GM12878 (cell line): ENCODE results near the gene C3.

ENCODE experiments used
- ETV6 ChIP-seq, 2 experiments: fragments of 450-650 bp in 1 of 2; IDR thresholded peaks in 1 of 2; conservative IDR thresholded peaks in 1 of 2; 2 replicates each; pipeline ENCODE4 v1.6.1; 2014; ENCODE audit warnings: antibody characterized with exemption in 1 of 2, borderline replicate concordance in 1 of 2, low read depth in 1 of 2, mild to moderate bottlenecking in 1 of 2, moderate library complexity in 1 of 2
- GATAD2B ChIP-seq: fragments of 450-650 bp; conservative IDR thresholded peaks from 2 replicates; pipeline ENCODE4 v1.6.1; 2017; ENCODE audit warnings: low read depth, mild to moderate bottlenecking, moderate library complexity
- KDM1A ChIP-seq: fragments of 200-600 bp; sonication (generic); IDR thresholded peaks from 2 replicates; pipeline ENCODE4 v1.6.1; 2016; ENCODE audit warnings: borderline replicate concordance
- MEF2B ChIP-seq: fragments of 450-650 bp; IDR thresholded peaks from 2 replicates; pipeline ENCODE4 v1.6.1; 2018; ENCODE audit warnings: mild to moderate bottlenecking, moderate library complexity; ENCODE audit not compliant: partially characterized antibody, poor library complexity, severe bottlenecking
- POLR2AphosphoS5 ChIP-seq: IDR thresholded peaks from 2 replicates; pipeline ENCODE4 v1.6.1; 2011; ENCODE audit warnings: mild to moderate bottlenecking, low read length, inconsistent platforms
- SUZ12 ChIP-seq: fragments of 200-600 bp; sonication (generic); IDR thresholded peaks from one replicate; pipeline ENCODE4 v1.6.1; 2018; ENCODE audit warnings: antibody characterized with exemption, mild to moderate bottlenecking; ENCODE audit not compliant: unreplicated experiment
- TF ChIP-seq, protein P1 (sequence below), 3 experiments: IDR thresholded peaks in 2 of 3; conservative IDR thresholded peaks in 1 of 3; 2 replicates each; pipeline ENCODE4 v1.5.1; 2011; ENCODE audit warnings: low read depth in 3 of 3, low read length in 3 of 3, mild to moderate bottlenecking in 3 of 3, control low read depth in 2 of 3, moderate library complexity in 2 of 3, inconsistent platforms in 1 of 3, mixed read lengths in 1 of 3; ENCODE audit not compliant: control insufficient read depth in 2 of 3, insufficient read depth in 1 of 3; ENCODE audit errors: extremely low read depth in 1 of 3

DNA sequence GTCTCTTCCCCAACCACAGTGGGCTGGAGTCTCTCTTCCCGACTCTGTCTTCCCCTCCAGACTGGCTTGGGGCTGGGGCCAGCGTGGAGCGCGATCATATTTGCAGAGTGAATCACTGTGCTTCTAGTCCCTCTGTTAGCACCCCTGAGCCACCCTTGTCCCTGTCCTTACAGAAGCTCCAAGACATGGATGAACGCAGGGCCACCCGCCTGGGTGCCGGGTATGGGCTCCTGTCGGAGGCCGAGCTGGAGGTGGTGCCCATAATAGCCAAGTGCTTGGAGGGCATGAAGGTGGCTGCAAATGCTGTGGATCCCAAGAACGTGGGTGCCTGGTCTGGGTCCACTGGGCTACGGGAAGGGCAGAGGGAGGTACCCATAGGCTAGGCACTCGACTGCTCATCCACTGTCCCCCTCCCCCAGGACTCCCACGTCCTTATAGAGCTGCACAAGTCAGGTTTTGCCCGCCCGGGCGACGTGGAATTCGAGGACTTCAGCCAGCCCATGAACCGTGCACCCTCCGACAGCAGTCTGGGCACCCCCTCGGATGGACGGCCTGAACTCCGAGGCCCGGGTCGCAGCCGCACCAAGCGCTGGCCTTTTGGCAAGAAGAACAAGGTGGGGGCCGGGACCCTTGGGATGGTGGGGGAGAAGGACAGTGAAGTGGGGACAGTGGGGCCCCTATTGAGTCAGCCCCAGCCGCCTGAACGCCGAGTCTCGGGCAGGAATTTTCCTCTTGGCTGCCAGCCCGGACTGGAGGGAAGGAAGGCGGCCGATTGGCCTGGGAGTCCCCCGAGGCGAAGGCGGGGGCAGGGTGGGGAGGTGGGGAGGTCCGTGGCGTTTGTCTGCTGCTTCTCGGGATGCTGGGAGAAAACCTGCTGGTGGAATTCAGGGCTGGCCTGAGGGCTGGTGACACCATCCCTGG, 24.2 kb upstream of the C3 start:
- TF ChIP-seq, protein P1, sequence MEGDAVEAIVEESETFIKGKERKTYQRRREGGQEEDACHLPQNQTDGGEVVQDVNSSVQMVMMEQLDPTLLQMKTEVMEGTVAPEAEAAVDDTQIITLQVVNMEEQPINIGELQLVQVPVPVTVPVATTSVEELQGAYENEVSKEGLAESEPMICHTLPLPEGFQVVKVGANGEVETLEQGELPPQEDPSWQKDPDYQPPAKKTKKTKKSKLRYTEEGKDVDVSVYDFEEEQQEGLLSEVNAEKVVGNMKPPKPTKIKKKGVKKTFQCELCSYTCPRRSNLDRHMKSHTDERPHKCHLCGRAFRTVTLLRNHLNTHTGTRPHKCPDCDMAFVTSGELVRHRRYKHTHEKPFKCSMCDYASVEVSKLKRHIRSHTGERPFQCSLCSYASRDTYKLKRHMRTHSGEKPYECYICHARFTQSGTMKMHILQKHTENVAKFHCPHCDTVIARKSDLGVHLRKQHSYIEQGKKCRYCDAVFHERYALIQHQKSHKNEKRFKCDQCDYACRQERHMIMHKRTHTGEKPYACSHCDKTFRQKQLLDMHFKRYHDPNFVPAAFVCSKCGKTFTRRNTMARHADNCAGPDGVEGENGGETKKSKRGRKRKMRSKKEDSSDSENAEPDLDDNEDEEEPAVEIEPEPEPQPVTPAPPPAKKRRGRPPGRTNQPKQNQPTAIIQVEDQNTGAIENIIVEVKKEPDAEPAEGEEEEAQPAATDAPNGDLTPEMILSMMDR (IDR thresholded peaks at IDR 0.05 in 2 of 3, conservative IDR thresholded peaks at IDR 0.05 in 1 of 3; ENCODE audit: control insufficient read depth in 2 of 3, extremely low read depth in 1 of 3, insufficient read depth in 1 of 3, low read depth in 3 of 3, low read length in 3 of 3) = no peak
- TF ChIP-seq KDM1A (no peak), POLR2AphosphoS5 (no peak), ETV6 (conservative IDR thresholded peaks at IDR 0.05 in 1 of 2, IDR thresholded peaks at IDR 0.05 in 1 of 2; ENCODE audit: borderline replicate concordance in 1 of 2, low read depth in 1 of 2) (no peak), SUZ12 (no peak), MEF2B (no peak), GATAD2B (no peak)
